ENCODE results near the gene IRF9. TPM values are rescaled to one million over a fixed set of nuclear protein-coding genes. Genes with fewer than 3 reads are reported as not detected.

The IRF9 gene
- 15.5 to 20.2 TPM (median 17.9 TPM) in 5 replicates for total RNA-seq (2022; extraction: Qiagen RNA extraction)

GRCh38 chr14:24160850-24161804 is at the start of gene IRF9:
Gene IRF9 (plus strand): TSS chr14:24161265. CDS start chr14:24162145, 880 bp downstream.

GRCh38 chr14:24114532-24115421 is 46.3 kb upstream of the IRF9 start, which contains the start of the genes DCAF11 and NRL:
Gene DCAF11 (plus strand): TSS chr14:24114777. CDS start chr14:24115595, 818 bp downstream.
Gene NRL (minus strand): TSS chr14:24114949. CDS start chr14:24082848, 32,101 bp downstream.

GRCh38 chr14:24130380-24130716 is 30.7 kb upstream of the IRF9 start, which contains the start of gene FITM1:
Gene FITM1 (plus strand): TSS chr14:24130659. CDS start chr14:24131564, 905 bp downstream.

GRCh38 chr14:24135834-24136683 is 25.0 kb upstream of the IRF9 start, which contains the start of gene PSME1:
Gene PSME1 (plus strand): TSS chr14:24136194. CDS start chr14:24136263, 69 bp downstream.

GRCh38 chr14:24141097-24141880 is 19.8 kb upstream of the IRF9 start, which contains the start of gene EMC9:
Gene EMC9 (minus strand): TSS chr14:24141591. CDS start chr14:24141304, 287 bp downstream.

GRCh38 chr14:24146453-24146977 is 14.6 kb upstream of the IRF9 start, which contains the start of gene PSME2:
Gene PSME2 (minus strand): TSS chr14:24146610. CDS start chr14:24146581, 29 bp downstream.

GRCh38 chr14:24146978-24147760 is 13.9 kb upstream of the IRF9 start, which contains the start of gene RNF31:
Gene RNF31 (plus strand): TSS chr14:24147498. CDS start chr14:24147699, 201 bp downstream.

GRCh38 chr14:24171422-24172260 is 10.6 kb downstream of the IRF9 start, which contains the start of gene REC8:
Gene REC8 (plus strand): TSS chr14:24172080. CDS start chr14:24172553, 473 bp downstream.

GRCh38 chr14:24188251-24189058 is 27.4 kb downstream of the IRF9 start, which contains the start of gene IPO4:
Gene IPO4 (minus strand): TSS chr14:24188816. CDS start chr14:24188787, 29 bp downstream.

GRCh38 chr14:24195186-24196070 is 34.4 kb downstream of the IRF9 start, which contains the start of gene TM9SF1:
Gene TM9SF1 (minus strand): TSS chr14:24195441. CDS start chr14:24195019, 422 bp downstream.

GRCh38 chr14:24212924-24213865 is 52.1 kb downstream of the IRF9 start, which contains the start of gene CHMP4A:
Gene CHMP4A (minus strand): TSS chr14:24213488. CDS start chr14:24213439, 49 bp downstream.

GRCh38 chr14:24215495-24216344 is 54.7 kb downstream of the IRF9 start, which contains the start of gene MDP1:
Gene MDP1 (minus strand): TSS chr14:24216066. CDS start chr14:24215955, 111 bp downstream.

Measured in A549 treated with Hydrocortisone at 1 μM for 4 hours (cell line).